ENCODE data around the gene PDK1. TPM values are rescaled to one million over a fixed set of nuclear protein-coding genes. Genes with fewer than 3 reads are reported as not detected.

Gene PDK1
- total and polyA plus RNA-seq, 12 donors = 4.2 to 106 (median 48.4) TPM

DNA sequence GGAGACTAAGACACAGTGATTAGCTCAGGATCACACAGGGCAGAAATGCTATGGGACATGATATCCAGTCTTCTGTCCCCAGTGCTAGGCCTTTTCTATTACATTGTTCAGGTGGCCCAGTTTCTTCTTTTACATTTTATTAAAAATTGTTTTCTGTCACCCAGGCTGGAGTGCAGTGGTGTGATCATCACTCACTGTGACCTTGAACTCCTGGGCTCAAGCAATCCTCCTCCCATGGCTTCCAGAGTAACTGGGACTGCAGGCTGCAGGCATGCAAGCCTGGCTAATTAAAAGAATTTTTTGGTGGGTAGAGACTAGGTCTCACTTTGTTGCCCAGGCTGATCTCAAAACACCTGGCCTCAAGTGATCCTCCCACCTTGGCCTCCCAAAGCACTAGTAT lies 15.4 kb downstream of the PDK1 start:
- TF ChIP-seq, protein P1, sequence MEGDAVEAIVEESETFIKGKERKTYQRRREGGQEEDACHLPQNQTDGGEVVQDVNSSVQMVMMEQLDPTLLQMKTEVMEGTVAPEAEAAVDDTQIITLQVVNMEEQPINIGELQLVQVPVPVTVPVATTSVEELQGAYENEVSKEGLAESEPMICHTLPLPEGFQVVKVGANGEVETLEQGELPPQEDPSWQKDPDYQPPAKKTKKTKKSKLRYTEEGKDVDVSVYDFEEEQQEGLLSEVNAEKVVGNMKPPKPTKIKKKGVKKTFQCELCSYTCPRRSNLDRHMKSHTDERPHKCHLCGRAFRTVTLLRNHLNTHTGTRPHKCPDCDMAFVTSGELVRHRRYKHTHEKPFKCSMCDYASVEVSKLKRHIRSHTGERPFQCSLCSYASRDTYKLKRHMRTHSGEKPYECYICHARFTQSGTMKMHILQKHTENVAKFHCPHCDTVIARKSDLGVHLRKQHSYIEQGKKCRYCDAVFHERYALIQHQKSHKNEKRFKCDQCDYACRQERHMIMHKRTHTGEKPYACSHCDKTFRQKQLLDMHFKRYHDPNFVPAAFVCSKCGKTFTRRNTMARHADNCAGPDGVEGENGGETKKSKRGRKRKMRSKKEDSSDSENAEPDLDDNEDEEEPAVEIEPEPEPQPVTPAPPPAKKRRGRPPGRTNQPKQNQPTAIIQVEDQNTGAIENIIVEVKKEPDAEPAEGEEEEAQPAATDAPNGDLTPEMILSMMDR (IDR thresholded peaks at IDR 0.05) = no peak
- intact Hi-C loops (cut with DNase I) = no loop called here
- DNase-seq = no peak
- Histone ChIP-seq H3K27ac (no peak overlapping the region), H3K9me3 (peaks cover 0 to 27% (median 15%) of the 10 kb centered on the region in 11 donors), H3K4me3 (no peak overlapping the region), H3K36me3 (peaks cover 0 to 100% (median 22%) of the 10 kb centered on the region in 9 donors), H3K27me3 (no peaks in the 10 kb centered on the region), H3K4me1 (no peaks in the 10 kb centered on the region)
- ATAC-seq = no peak

DNA sequence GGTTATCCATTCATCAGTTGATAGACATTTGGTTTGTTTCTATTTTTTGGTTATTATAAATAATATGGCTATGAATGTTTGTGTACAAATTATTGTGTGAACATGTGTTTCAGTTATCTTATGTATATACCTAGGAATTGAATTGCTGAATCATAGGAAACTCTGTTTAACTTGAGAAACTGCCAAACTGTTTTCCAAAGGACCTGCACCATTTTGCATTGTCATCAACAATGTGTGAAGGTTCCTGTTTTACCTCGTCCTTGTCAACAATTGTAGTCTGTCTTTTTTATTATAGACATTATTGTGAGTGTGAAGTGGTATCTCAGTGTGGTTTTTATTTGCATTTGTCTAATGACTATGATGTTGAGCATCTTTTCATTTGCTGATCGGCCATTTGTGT lies 17.1 kb downstream of the PDK1 start:
- no peaks in the 10 kb centered on the region for H3K4me1 ChIP-seq
- intact Hi-C loops (cut with DNase I) = no loop called here
- DNase-seq (no peak), ATAC-seq (no peak)
- WGBS, 2 donors = 74% methylated on average over 2 of the region's 2 CpGs
- TF ChIP-seq, protein P1 (IDR thresholded peaks at IDR 0.05) = no peak
- H3K9me3 ChIP-seq = peaks cover 0 to 44% (median 20%) of the 10 kb centered on the region in 11 donors
- H3K27me3 ChIP-seq = no peaks in the 10 kb centered on the region
- peaks cover 0 to 99% (median 22%) of the 10 kb centered on the region in 9 donors for H3K36me3 ChIP-seq
- no peak overlapping the region for H3K27ac ChIP-seq
- H3K4me3 ChIP-seq = no peak overlapping the region

DNA sequence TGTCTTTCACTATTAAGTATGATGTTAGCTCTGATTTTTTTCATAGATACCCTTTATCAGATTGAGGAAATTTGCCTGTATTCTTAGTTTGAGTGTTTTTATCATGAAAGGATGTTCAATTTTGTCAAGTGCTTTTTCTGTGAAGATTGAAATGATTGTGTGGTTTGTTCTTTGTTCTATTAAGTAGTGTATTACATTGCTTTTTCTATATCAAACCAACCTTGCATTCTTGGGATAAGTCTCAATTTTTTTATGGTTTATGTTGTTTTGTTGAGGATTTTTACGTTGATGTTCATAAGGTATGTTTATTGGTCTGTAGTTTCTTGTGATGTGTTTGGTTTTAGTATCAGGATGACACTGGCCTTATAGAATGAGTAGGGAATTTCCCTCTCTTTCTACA lies 19.1 kb downstream of the PDK1 start:
- H3K9me3 ChIP-seq = peaks cover 0 to 61% (median 26%) of the 10 kb centered on the region in 11 donors
- H3K4me3 ChIP-seq = no peak overlapping the region
- WGBS, 2 donors = 95 to 100% methylated on average over 1 of the region's 1 CpG
- DNase-seq (no peak), ATAC-seq (no peak)
- no peaks in the 10 kb centered on the region for H3K4me1 ChIP-seq
- H3K36me3 ChIP-seq = peaks cover 0 to 98% (median 22%) of the 10 kb centered on the region in 9 donors
- intact Hi-C loops (cut with DNase I) = no loop called here
- TF ChIP-seq, protein P1 (IDR thresholded peaks at IDR 0.05) = no peak
- H3K27ac ChIP-seq = no peak overlapping the region
- no peaks in the 10 kb centered on the region for H3K27me3 ChIP-seq

DNA sequence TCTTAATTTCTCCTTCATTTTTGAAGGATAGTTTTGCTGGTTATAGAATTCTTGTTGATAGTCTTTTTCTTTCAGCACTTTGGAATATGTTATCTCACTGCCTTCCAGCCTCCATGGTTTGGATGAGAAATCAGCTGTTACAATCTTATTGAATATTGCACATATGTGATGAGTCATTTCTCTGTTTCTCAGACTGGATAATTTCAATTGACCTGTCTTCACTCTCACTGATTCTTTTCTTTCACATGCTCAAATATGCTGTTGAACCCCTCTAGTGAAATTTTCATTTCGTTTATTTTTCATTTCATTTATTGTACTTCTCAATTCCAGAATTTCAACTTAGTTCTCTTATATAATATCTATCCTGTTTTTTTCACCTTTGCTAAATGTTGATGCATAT lies 22.2 kb downstream of the PDK1 start:
- H3K4me3 ChIP-seq = no peak overlapping the region

More for the DNA sequence above, 22.2 kb downstream of the PDK1 start:
- 94 to 100% methylated on average over 1 of the region's 1 CpG for WGBS, 2 donors
- peaks cover 0 to 68% (median 26%) of the 10 kb centered on the region in 11 donors for H3K9me3 ChIP-seq
- H3K27me3 ChIP-seq = no peaks in the 10 kb centered on the region
- ATAC-seq = no peak
- TF ChIP-seq, protein P1 (IDR thresholded peaks at IDR 0.05) = no peak
- intact Hi-C loops (cut with DNase I) = no loop called here
- no peaks in the 10 kb centered on the region for H3K4me1 ChIP-seq
- no peak for DNase-seq
- no peak overlapping the region for H3K27ac ChIP-seq
- H3K36me3 ChIP-seq = peaks cover 0 to 98% (median 20%) of the 10 kb centered on the region in 9 donors

All from heart right ventricle (tissue), 16 donors.